HepG2 (cell line): ENCODE data around the gene ATG5.

Source experiments
- DPF2 ChIP-seq: sonication (generic); formaldehyde crosslinking; IDR thresholded peaks from 2 replicates; pipeline ENCODE4 v1.4.0; 2020; ENCODE audit warnings: mild to moderate bottlenecking, low read depth, missing genetic modification reagents, borderline replicate concordance
- POLR2AphosphoS5 ChIP-seq: IDR thresholded peaks from 2 replicates; pipeline ENCODE4 v1.6.1; 2012; ENCODE audit warnings: low read depth, low read length
- SMAD9 ChIP-seq: sonication (generic); formaldehyde crosslinking; IDR thresholded peaks from 2 replicates; pipeline ENCODE4 v1.5.1; 2020; ENCODE audit warnings: mild to moderate bottlenecking, missing genetic modification reagents
- TF ChIP-seq, protein P1 (sequence below): sonication (generic); formaldehyde crosslinking; IDR thresholded peaks from 2 replicates; pipeline ENCODE4 v1.8.1; 2022; ENCODE audit warnings: mild to moderate bottlenecking, missing genetic modification reagents

DNA sequence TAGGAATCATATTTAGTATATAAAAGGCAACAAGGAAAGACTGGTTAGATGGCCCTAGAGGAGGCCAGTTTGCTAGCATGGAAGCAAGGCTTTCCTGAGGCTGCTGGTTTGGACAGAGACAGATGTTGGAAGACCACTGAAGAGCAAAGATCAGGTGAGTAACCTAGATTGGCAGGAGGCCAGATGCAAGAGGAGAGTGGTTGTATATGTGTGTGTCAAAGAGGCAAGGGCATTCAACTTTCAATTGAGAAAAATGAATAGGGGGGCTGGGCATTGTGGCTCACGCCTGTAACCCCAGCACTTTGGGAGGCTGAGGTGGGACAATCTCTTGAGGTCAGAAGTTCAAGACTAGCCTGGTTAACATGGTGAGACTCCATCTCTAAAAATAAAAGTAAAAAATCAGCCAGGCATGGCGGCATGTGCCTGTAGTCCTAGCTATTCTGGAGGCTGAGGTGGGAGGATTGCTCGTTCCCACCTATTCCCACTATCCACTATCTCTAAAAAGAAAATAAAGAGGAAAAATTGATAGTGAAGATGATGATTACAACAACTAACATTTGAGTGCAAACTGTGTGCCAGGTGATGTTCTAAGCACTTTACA lies 159.6 kb downstream of the ATG5 start:
- no peak for TF ChIP-seq DPF2 (CRISPR knock-in tag)
- TF ChIP-seq POLR2AphosphoS5, result no peak
- TF ChIP-seq SMAD9 (CRISPR knock-in tag), result no peak
- TF ChIP-seq, protein P1, sequence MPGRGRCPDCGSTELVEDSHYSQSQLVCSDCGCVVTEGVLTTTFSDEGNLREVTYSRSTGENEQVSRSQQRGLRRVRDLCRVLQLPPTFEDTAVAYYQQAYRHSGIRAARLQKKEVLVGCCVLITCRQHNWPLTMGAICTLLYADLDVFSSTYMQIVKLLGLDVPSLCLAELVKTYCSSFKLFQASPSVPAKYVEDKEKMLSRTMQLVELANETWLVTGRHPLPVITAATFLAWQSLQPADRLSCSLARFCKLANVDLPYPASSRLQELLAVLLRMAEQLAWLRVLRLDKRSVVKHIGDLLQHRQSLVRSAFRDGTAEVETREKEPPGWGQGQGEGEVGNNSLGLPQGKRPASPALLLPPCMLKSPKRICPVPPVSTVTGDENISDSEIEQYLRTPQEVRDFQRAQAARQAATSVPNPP (CRISPR knock-in tag), result no peak
